ENCODE measurements around the gene MRPL55.

The MRPL55 gene

DNA sequence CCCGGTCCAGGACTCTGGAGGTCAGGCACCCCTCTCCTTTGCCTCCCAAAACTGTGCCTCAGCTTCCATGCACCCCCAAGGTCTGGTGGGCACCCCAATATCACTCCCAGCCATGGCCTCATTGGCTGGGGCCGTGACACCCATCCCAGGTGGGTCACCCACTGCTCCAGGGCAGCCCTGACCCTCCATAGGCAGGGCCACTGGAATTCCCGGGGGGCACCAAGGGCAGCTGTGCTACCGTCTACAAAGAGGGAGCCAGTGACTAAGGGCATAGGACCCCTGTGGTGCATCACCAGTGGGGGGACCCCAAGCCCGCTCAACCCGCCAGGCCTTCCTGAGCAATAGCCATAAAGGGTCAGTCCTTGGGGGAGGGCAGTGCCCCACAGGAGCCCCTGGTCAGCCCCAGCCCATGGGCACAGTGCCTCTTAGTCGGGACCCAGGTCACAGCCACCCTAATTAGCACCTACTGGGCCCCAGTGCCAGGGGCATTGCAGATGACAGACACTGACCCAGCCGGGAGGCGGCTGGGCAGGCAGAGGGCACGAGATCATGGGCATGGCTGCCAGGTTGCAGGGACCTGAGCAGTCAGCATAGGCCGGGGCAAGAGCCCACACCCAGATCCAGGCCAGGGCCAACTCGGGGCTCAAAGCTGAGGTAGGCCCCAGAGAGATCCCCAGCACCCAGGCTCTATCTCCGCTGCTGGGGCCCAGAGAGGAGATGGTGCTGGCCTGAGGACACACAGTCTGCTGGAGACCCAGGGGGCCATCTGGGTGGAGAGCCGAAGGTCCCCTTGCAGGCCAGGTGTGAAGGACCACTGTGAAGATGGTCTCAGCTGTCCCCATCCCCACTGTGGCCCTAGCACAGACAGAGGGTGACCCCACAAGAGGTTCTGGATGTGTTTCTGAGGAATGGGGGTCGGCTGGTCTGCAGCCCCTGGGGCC is 45.6 kb downstream of the MRPL55 start:
- H4K20me1 ChIP-seq (ENCODE audit: insufficient read depth, low read length, poor library complexity, severe bottlenecking), result no peaks in the 10 kb centered on the region
- no peaks in the 10 kb centered on the region for H3K4me1 ChIP-seq (ENCODE audit: insufficient read depth, low read length, poor library complexity, severe bottlenecking)
- H3K36me3 ChIP-seq (ENCODE audit: insufficient read depth, low read length), result no peaks in the 10 kb centered on the region
- TF ChIP-seq EZH2phosphoT487 (IDR thresholded peaks at IDR 0.05; ENCODE audit: borderline replicate concordance), result no peak
- TF ChIP-seq, protein P1, sequence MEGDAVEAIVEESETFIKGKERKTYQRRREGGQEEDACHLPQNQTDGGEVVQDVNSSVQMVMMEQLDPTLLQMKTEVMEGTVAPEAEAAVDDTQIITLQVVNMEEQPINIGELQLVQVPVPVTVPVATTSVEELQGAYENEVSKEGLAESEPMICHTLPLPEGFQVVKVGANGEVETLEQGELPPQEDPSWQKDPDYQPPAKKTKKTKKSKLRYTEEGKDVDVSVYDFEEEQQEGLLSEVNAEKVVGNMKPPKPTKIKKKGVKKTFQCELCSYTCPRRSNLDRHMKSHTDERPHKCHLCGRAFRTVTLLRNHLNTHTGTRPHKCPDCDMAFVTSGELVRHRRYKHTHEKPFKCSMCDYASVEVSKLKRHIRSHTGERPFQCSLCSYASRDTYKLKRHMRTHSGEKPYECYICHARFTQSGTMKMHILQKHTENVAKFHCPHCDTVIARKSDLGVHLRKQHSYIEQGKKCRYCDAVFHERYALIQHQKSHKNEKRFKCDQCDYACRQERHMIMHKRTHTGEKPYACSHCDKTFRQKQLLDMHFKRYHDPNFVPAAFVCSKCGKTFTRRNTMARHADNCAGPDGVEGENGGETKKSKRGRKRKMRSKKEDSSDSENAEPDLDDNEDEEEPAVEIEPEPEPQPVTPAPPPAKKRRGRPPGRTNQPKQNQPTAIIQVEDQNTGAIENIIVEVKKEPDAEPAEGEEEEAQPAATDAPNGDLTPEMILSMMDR (conservative IDR thresholded peaks at IDR 0.05; ENCODE audit: low read length), result no peak
- no peaks in the 10 kb centered on the region; the same call in 1 of the 2 replicates for H3K9me3 ChIP-seq (ENCODE audit: insufficient read depth, low read depth, low read length)
- no peaks in the 10 kb centered on the region for H3F3A ChIP-seq (ENCODE audit: low read depth)
- no peak overlapping the region for H3K9ac ChIP-seq (ENCODE audit: low read depth, low read length, poor library complexity, severe bottlenecking)
- H3K4me2 ChIP-seq (ENCODE audit: low read depth, low read length, poor library complexity, severe bottlenecking), result no peak overlapping the region
- H3K4me3 ChIP-seq (ENCODE audit: low read length, poor library complexity, severe bottlenecking), result no peak overlapping the region
- no peaks in the 10 kb centered on the region for H3K27me3 ChIP-seq (ENCODE audit: insufficient read depth, low read length, poor library complexity, severe bottlenecking)
- H3K9me2 ChIP-seq (replicated peaks; ENCODE audit: low read depth, low read length), result no peaks in the 10 kb centered on the region
- no peak overlapping the region for H2AFZ ChIP-seq (ENCODE audit: low read length)
- H3K79me2 ChIP-seq (ENCODE audit: insufficient read depth, low read length), result no peaks in the 10 kb centered on the region

DNA sequence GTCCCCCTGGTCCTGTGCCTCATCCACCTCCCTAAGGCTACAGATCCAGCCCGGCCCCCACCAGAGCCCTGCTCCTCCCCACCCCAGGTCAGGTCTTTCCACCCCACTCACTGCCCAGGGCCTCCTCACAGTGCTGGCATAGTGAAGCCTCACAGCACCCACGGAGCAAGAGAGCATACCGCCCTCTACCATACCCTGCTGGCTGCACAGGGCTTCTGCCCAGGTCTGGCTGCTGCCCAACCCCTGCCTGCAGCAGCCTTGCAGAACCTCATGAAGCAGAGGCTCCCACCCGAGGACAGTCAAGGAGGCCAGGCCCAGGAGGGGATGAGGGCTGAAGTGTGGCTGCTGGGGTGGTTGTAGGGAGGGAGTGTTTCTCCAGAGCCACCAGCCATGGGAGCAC is 46.3 kb downstream of the MRPL55 start:
- Histone ChIP-seq H3K9ac (ENCODE audit: low read depth, low read length, poor library complexity, severe bottlenecking) (no peak overlapping the region), H3K4me1 (ENCODE audit: insufficient read depth, low read length, poor library complexity, severe bottlenecking) (no peaks in the 10 kb centered on the region), H3K4me2 (ENCODE audit: low read depth, low read length, poor library complexity, severe bottlenecking) (no peak overlapping the region), H2AFZ (ENCODE audit: low read length) (no peak overlapping the region), H3K36me3 (ENCODE audit: insufficient read depth, low read length) (no peaks in the 10 kb centered on the region), H3K4me3 (ENCODE audit: low read length, poor library complexity, severe bottlenecking) (no peak overlapping the region), H3F3A (ENCODE audit: low read depth) (no peaks in the 10 kb centered on the region), H3K9me3 (ENCODE audit: insufficient read depth, low read depth, low read length) (no peaks in the 10 kb centered on the region; the same call in 1 of the 2 replicates), H3K9me2 (replicated peaks; ENCODE audit: low read depth, low read length) (no peaks in the 10 kb centered on the region), H3K79me2 (ENCODE audit: insufficient read depth, low read length) (no peaks in the 10 kb centered on the region), H3K27me3 (ENCODE audit: insufficient read depth, low read length, poor library complexity, severe bottlenecking) (no peaks in the 10 kb centered on the region), H4K20me1 (ENCODE audit: insufficient read depth, low read length, poor library complexity, severe bottlenecking) (no peaks in the 10 kb centered on the region)
- TF ChIP-seq, protein P1 (conservative IDR thresholded peaks at IDR 0.05; ENCODE audit: low read length), result no peak
- no peak for TF ChIP-seq EZH2phosphoT487 (IDR thresholded peaks at IDR 0.05; ENCODE audit: borderline replicate concordance)

DNA sequence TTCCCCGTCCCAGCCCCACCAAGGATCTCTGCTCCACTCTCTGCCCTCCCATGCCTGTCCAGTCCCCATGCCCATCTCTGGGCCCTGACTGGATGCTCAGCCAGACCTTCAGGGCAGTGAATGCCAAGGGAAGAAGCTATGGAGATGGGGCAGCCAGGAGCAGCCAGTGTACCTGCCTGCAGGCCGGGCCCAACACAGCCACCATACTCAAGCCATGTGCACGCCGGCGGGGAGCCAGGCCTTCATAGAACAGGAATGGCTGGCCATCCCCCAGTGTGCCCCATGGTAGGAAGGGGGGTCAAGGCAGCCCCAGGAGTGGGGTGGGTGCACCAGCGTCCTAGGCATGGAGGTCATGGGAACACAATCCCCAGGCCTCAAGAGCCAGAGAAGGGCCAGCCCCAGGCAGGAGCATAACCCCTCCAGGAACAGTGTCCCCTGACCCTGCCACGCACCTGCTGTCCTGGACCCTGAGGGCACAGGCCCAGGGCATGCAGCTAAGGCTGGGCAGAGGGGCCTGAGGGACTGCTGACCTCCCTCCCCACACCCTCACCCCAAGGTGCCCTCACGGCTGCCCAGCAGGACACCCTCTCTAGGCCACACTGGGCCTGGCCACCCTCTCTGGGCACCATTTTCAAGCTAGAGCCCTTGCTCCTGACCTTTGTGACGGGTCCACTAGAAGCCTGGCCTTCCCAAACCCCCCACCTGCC is 46.9 kb downstream of the MRPL55 start:
- no peaks in the 10 kb centered on the region for H3K4me1 ChIP-seq (ENCODE audit: insufficient read depth, low read length, poor library complexity, severe bottlenecking)
- no peak overlapping the region for H2AFZ ChIP-seq (ENCODE audit: low read length)
- no peak overlapping the region for H3K4me3 ChIP-seq (ENCODE audit: low read length, poor library complexity, severe bottlenecking)
- no peaks in the 10 kb centered on the region for H3K9me2 ChIP-seq (replicated peaks; ENCODE audit: low read depth, low read length)
- H3K79me2 ChIP-seq (ENCODE audit: insufficient read depth, low read length), result no peaks in the 10 kb centered on the region
- H3K4me2 ChIP-seq (ENCODE audit: low read depth, low read length, poor library complexity, severe bottlenecking), result no peak overlapping the region
- H4K20me1 ChIP-seq (ENCODE audit: insufficient read depth, low read length, poor library complexity, severe bottlenecking), result no peaks in the 10 kb centered on the region
- H3F3A ChIP-seq (ENCODE audit: low read depth), result no peaks in the 10 kb centered on the region
- H3K9ac ChIP-seq (ENCODE audit: low read depth, low read length, poor library complexity, severe bottlenecking), result no peak overlapping the region
- TF ChIP-seq, protein P1 (conservative IDR thresholded peaks at IDR 0.05; ENCODE audit: low read length), result no peak
- TF ChIP-seq EZH2phosphoT487 (IDR thresholded peaks at IDR 0.05; ENCODE audit: borderline replicate concordance), result no peak
- no peaks in the 10 kb centered on the region; the same call in 1 of the 2 replicates for H3K9me3 ChIP-seq (ENCODE audit: insufficient read depth, low read depth, low read length)
- H3K36me3 ChIP-seq (ENCODE audit: insufficient read depth, low read length), result no peaks in the 10 kb centered on the region
- H3K27me3 ChIP-seq (ENCODE audit: insufficient read depth, low read length, poor library complexity, severe bottlenecking), result no peaks in the 10 kb centered on the region
